Activated CD4-positive, alpha-beta T cell treated with anti-CD3 and anti-CD28 coated beads, Interleukin-2, amount 10 ng/mL, durations not matched to agents 24 days and 14 days (primary cell): Measurements from ENCODE around the gene DBT. TPM values are rescaled to one million over a fixed set of nuclear protein-coding genes. Genes with fewer than 3 reads are reported as not detected.
"Not testable (repeated sequence)": the region's sequence is repeated elsewhere in the genome, so short reads cannot be mapped to it uniquely, and the experiment has no call there.

Experiments
- DNase-seq: peaks from one replicate; pipeline ENCODE4 v3.0.0; 2022
- H3K27ac Mint-ChIP-seq: one replicate; pipeline ENCODE4 v1.8.0; 2022; ENCODE audit warnings: mild to moderate bottlenecking, mixed read lengths
- H3K27me3 Mint-ChIP-seq: one replicate; pipeline ENCODE4 v1.8.0; 2022; ENCODE audit warnings: mixed read lengths
- H3K36me3 Mint-ChIP-seq: one replicate; pipeline ENCODE4 v1.8.0; 2022; ENCODE audit warnings: low read depth, mild to moderate bottlenecking, mixed read lengths
- H3K4me1 Mint-ChIP-seq: one replicate; pipeline ENCODE4 v1.8.0; 2021; ENCODE audit warnings: mixed read lengths
- H3K4me3 Mint-ChIP-seq: one replicate; pipeline ENCODE4 v1.8.0; 2022; ENCODE audit warnings: mild to moderate bottlenecking, moderate library complexity, mixed read lengths
- H3K9me3 Mint-ChIP-seq: one replicate; pipeline ENCODE4 v1.8.0; 2021; ENCODE audit warnings: mixed read lengths
- intact Hi-C: fragments of 100-400 bp; cut with micrococcal nuclease; formaldehyde crosslinking; loops from one replicate; pipeline ENCODE4 v1.15.1; 2023
- total RNA-seq: library from RNA; stranded (reverse); gene quantifications from 2 replicates; pipeline ENCODE4 v1.2.3, GENCODE V29; 2022

The DBT gene
- total RNA-seq, 1 donor from 2014 or later, result 12.4 TPM

DNA sequence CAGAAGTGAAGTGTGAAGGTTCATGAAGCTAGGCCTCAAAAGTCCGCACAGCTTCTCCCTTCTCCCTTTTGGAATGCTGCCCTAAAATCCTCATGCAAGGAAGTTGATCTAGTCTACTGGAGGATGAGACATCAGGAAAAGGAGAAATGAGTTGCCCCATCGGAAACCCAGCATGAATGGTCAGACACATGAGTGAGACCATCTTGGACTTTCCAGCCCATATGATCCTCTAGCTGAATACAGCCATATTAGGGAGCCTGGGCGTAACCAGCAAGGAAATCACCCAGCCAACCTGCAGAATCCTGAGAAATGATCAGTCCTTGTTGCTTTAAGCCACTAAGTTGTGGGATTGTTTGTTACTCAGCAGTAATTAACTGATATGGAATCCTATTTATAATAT lies 12.5 kb downstream of the DBT start:
- Mint-ChIP-seq H3K9me3 (no peaks in the 10 kb centered on the region), H3K27ac (no peak overlapping the region), H3K27me3 (no peaks in the 10 kb centered on the region), H3K4me3 (no peak overlapping the region), H3K4me1 (peaks cover 3% of the 10 kb centered on the region), H3K36me3 (peaks cover 45% of the 10 kb centered on the region)
- no peak for DNase-seq
- intact Hi-C loops, result no loop called here

DNA sequence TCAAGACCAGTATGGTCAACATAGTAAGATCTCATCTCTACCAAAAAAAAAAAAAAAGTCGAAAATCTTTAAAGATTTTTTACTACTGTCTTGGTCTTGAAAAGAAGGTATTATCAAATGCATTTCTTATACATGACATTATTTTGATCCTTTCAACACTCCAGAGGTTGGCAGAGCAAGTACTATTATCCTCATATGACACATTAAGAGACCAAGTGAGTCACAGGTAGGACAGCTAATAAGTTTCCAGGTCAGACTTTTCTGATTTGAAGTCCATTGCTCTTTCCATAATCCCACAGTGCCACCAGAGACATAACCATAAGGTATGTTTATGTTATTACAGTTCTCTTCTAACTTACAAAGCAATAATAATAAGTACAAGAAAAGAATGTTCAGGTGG lies 15.2 kb downstream of the DBT start:
- H3K4me3 Mint-ChIP-seq, result no peak overlapping the region
- H3K9me3 Mint-ChIP-seq, result no peaks in the 10 kb centered on the region
- peaks cover 5% of the 10 kb centered on the region for H3K4me1 Mint-ChIP-seq
- no peak for DNase-seq
- H3K36me3 Mint-ChIP-seq, result peaks cover 52% of the 10 kb centered on the region
- no peaks in the 10 kb centered on the region for H3K27me3 Mint-ChIP-seq
- intact Hi-C loops, result no loop called here
- H3K27ac Mint-ChIP-seq, result no peak overlapping the region

DNA sequence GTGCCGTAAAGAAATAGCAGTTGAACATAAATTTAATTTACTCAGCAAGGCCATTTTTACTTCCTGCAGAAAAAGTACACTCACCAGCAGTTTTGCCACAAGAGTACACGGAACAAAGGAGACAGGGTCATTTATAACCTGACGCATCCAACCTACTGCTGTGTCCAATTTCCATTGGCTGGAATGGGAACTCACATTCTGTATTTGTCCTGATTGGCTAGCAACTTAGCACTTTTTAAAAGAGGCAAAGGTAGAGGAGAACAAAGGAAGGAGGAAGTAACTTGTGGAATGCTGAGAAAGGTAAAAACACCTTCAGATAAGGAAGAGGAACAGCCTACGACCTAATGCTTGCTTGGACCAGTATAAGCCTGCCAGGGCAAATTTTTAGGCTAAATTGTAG lies 16.1 kb downstream of the DBT start:
- H3K4me3 Mint-ChIP-seq, intact Hi-C loops: not testable (repeated sequence)

DNA sequence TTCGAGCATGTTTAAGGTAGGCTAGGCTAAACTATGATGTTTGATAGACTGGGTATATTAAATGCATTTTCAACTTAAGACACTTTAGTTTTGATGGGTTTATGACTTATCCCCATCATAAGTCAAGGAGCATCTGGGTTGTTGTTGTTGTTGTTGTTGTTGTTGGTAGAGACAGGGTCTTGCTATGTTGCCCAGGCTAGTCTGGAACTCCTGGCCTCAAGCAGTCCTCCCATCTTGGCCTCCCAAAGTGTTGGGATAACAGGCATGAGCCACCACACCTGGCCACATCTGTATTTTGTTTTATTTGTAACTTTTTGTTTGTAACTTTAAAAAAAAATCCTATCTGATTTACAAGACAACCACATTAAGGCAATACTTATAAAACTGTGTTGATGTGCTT lies 17.5 kb downstream of the DBT start:
- H3K4me1 Mint-ChIP-seq, result peaks cover 5% of the 10 kb centered on the region
- DNase-seq, result no peak
- intact Hi-C loops, result no loop called here
- no peaks in the 10 kb centered on the region for H3K9me3 Mint-ChIP-seq
- H3K36me3 Mint-ChIP-seq, result peaks cover 45% of the 10 kb centered on the region
- H3K27me3 Mint-ChIP-seq, result no peaks in the 10 kb centered on the region
- no peak overlapping the region for H3K4me3 Mint-ChIP-seq
- H3K27ac Mint-ChIP-seq, result no peak overlapping the region

More for the DNA sequence above, 16.1 kb downstream of the DBT start:
- H3K27ac Mint-ChIP-seq, H3K9me3 Mint-ChIP-seq, H3K27me3 Mint-ChIP-seq, DNase-seq, H3K4me1 Mint-ChIP-seq: not testable (repeated sequence)
- H3K36me3 Mint-ChIP-seq, result peaks cover 46% of the 10 kb centered on the region

DNA sequence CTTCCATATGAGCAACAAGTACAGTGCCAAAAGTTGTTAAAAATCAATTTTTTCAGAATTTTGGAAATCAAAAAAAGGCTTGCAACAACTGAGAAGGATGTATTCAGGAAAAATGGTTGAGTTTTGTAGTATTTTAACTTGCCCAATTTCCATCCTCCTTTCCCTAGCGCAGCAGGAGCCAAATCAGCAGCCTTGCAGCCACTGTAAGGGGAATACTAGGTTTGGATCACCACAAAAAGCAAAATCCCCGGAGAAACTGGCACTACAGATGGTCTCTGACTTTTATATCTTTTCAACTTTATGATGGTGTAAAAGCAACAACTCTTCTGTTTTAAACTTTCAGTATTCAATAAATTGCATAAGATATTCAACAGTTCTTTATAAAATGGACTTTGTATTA lies 17.9 kb downstream of the DBT start:
- intact Hi-C loops, result no loop called here
- no peaks in the 10 kb centered on the region for H3K27me3 Mint-ChIP-seq
- peaks cover 5% of the 10 kb centered on the region for H3K4me1 Mint-ChIP-seq
- H3K36me3 Mint-ChIP-seq, result peaks cover 42% of the 10 kb centered on the region
- no peak overlapping the region for H3K4me3 Mint-ChIP-seq
- H3K27ac Mint-ChIP-seq, result no peak overlapping the region
- H3K9me3 Mint-ChIP-seq, result no peaks in the 10 kb centered on the region
- DNase-seq, result no peak

DNA sequence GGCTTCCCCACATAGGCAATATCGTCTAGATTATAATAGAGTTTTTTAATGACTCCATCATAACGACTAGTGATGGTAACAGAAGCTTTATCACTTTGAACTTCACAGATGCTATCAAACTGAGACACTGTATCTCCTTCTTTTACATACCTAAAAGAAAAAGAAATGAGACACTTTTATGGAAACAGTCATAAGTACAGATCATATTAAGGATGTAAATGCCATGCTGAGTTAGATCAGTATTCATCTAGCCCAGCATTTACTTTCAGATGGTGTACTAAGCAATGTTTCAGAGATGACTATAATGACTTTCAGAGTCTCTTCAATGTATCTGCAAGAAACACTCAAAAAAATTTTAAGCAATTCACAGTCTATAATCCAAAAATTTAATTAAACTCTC lies 18.9 kb downstream of the DBT start:
- Mint-ChIP-seq H3K27ac (no peak overlapping the region), H3K4me3 (no peak overlapping the region), H3K27me3 (no peaks in the 10 kb centered on the region), H3K4me1 (peaks cover 5% of the 10 kb centered on the region), H3K9me3 (no peaks in the 10 kb centered on the region), H3K36me3 (peaks cover 37% of the 10 kb centered on the region)
- intact Hi-C loops, result no loop called here
- no peak for DNase-seq

DNA sequence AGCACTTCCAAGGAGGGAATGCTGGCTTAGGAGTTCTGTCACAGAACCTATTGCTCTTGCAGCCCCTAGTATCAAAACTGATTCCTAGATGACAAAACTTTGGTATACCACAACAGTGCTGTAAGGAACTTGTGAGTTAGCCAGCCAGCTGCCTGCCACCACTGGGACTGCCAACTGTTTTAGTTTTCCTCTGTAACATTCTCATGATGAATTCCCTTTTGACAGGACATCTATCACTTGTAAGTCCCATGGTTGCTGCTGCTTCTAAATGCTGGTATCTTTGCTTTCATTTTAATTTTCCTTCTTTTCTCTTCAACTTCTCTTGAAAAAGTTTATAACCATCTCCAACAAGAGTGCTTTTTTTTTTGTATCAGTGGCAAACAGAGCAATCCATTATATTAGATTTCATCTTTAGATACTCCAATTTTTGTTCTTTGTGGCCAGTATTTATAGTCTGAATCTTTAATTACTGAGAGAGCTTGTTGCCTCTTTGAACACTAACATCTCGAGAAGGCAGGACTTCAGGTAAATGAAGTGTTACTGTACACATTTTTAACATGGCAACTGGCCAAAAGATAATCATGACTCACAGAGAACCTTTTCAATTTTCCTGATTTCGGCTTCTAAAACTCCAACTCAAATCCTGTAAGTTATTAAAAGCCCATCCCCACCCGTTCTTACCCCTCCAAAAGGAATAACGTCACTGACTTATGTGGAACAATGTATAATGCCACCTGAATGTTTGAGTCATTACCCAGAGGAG lies 19.8 kb downstream of the DBT start:
- intact Hi-C loops, result no loop called here
- peaks cover 36% of the 10 kb centered on the region for H3K36me3 Mint-ChIP-seq
- no peak overlapping the region for H3K27ac Mint-ChIP-seq
- peaks cover 5% of the 10 kb centered on the region for H3K4me1 Mint-ChIP-seq
- no peaks in the 10 kb centered on the region for H3K9me3 Mint-ChIP-seq
- H3K27me3 Mint-ChIP-seq, result no peaks in the 10 kb centered on the region
- no peak overlapping the region for H3K4me3 Mint-ChIP-seq
- DNase-seq, result no peak

DNA sequence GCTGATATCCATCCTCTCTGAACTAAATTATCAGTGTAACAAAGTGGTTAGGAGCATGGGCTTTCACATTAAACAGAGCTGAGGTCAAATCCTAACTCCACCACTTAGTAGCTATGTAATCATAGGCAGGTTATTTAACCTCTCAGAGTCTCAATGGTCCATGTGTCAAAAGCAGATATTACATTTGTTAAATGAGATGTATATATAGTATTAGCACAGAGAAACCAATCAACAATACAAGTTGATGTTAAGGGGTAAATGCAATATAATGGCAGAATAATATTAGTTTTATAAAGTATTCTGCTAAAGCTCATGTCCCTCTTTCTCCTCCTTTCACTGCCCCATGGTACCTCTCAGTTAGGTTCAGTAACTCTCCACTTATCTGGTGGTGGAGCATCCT lies 27.2 kb downstream of the DBT start:
- intact Hi-C loops, result loop anchor here (2.0 kb wide), 1 partner anchor 24 kb away; no protein-coding TSS in a partner anchor
- Mint-ChIP-seq H3K9me3 (no peaks in the 10 kb centered on the region), H3K27ac (no peak overlapping the region), H3K4me1 (peaks cover 4% of the 10 kb centered on the region), H3K36me3 (peaks cover 26% of the 10 kb centered on the region), H3K27me3 (no peaks in the 10 kb centered on the region), H3K4me3 (no peak overlapping the region)
- no peak for DNase-seq

DNA sequence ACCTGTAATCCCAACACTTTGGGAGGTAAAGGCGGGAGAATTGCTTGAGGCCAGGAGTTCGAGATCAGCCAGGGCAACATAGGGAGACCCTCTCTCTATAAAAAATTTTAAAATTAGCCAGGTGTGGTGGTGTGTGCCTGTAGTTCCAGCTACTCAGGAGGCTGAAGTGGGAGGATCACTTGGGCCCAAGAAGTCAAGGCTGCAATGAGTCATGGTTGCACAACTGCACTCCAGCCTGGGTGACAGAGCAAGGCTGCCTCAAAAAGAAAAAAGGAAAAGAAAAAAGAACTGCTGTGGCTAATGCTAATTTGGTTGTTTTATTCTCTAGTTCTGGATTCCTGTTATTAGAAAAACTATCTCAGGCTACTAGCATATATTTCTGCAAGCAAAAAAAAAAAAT lies 29.8 kb downstream of the DBT start:
- H3K4me3 Mint-ChIP-seq, result no peak overlapping the region
- intact Hi-C loops, result no loop called here
- no peak overlapping the region for H3K27ac Mint-ChIP-seq
- peaks cover 26% of the 10 kb centered on the region for H3K36me3 Mint-ChIP-seq
- no peaks in the 10 kb centered on the region for H3K27me3 Mint-ChIP-seq
- H3K9me3 Mint-ChIP-seq, result no peaks in the 10 kb centered on the region
- DNase-seq, result no peak
- peaks cover 4% of the 10 kb centered on the region for H3K4me1 Mint-ChIP-seq

DNA sequence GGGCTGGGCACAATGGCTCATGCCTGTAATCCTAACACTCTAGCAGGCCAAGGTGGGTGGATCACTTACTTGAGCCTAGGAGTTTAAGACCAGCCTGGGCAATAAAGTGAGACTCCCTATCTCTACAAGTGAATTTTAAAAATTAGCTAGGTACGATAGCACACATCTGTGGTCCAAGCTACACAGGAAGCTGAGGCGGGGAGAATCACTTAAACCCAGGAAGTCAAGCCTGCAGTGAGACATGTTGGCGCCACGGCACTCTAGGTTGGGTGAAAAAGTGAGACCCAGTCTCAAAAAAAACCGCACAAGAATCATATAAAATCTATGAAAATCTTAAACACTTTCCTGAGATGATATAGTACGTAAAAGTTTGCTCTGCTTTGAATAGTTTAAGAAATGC lies 30.2 kb downstream of the DBT start:
- DNase-seq, result no peak
- H3K27ac Mint-ChIP-seq, result no peak overlapping the region
- intact Hi-C loops, result no loop called here
- peaks cover 26% of the 10 kb centered on the region for H3K36me3 Mint-ChIP-seq
- no peak overlapping the region for H3K4me3 Mint-ChIP-seq
- H3K27me3 Mint-ChIP-seq, result no peaks in the 10 kb centered on the region
- H3K4me1 Mint-ChIP-seq, result peaks cover 4% of the 10 kb centered on the region
- H3K9me3 Mint-ChIP-seq, result no peaks in the 10 kb centered on the region

DNA sequence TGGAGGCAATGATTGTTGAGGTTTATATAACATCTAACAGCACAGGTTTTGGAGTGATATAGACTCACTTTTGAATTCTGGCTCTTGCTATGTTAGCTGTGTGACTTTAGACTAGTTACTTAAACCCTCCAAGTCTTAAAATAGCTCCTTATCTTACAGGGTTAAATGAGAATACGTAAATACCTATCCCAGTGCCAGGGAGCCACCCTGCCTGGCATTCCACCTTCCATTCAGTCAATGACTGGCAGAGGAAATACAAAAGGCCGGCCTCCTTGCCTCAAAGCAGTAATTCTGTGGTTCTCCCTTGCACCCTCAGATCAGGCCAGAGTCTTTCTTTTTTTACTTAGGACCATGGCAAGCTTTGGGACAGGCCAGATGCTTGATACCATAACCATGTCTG lies 31.8 kb downstream of the DBT start:
- no peak overlapping the region for H3K27ac Mint-ChIP-seq
- intact Hi-C loops, result no loop called here

DNA sequence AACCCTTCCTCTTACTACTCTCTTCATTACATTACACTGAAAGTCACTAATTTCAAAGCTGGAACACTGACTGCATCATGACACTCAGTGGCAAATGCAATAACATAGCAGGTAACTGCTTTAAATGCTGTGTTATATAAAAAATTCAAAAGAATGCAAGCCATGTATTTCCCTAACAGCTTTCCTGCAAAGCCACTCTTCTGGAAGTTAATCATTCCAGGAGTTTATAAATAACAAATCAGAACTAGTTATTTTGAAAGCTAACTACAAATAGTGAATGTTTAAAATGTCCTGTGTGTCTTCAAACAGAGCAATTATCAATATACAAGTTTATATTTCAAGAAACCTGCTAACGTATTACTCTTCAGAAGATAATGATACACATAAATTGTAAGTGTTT lies 34.5 kb downstream of the DBT start:
- no peak for DNase-seq
- Mint-ChIP-seq H3K27me3 (no peaks in the 10 kb centered on the region), H3K9me3 (no peaks in the 10 kb centered on the region), H3K36me3 (peaks cover 30% of the 10 kb centered on the region), H3K4me3 (no peak overlapping the region), H3K27ac (no peak overlapping the region), H3K4me1 (peaks cover 4% of the 10 kb centered on the region)
- intact Hi-C loops, result no loop called here

More for the DNA sequence above, 31.8 kb downstream of the DBT start:
- Mint-ChIP-seq H3K27me3 (no peaks in the 10 kb centered on the region), H3K4me3 (no peak overlapping the region), H3K36me3 (peaks cover 30% of the 10 kb centered on the region), H3K4me1 (peaks cover 4% of the 10 kb centered on the region), H3K9me3 (no peaks in the 10 kb centered on the region)
- DNase-seq, result no peak

DNA sequence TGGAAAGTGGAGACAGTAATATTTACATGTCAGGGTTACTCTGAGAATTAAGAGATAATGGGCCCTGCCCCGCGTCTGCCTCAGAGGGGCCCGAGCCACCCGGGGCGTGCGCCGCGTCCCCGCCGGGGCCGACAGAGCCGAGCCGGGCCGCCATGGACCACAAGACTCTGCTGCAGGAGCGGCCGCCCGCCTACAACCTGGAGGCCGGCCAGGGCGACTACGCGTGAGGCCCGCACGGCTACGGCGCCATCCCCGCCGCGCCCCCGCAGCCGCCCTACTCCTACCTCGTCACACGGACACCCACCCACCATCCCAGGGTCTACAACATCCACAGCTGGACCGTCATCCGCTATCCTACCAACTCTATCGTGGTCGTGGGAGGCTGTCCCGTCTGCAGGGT lies 36.5 kb downstream of the DBT start:
- intact Hi-C loops, result no loop called here
- DNase-seq, result no peak
- Mint-ChIP-seq H3K4me1 (no peaks in the 10 kb centered on the region), H3K27ac (no peak overlapping the region), H3K4me3 (no peak overlapping the region), H3K9me3 (no peaks in the 10 kb centered on the region), H3K36me3 (peaks cover 23% of the 10 kb centered on the region), H3K27me3 (no peaks in the 10 kb centered on the region)

DNA sequence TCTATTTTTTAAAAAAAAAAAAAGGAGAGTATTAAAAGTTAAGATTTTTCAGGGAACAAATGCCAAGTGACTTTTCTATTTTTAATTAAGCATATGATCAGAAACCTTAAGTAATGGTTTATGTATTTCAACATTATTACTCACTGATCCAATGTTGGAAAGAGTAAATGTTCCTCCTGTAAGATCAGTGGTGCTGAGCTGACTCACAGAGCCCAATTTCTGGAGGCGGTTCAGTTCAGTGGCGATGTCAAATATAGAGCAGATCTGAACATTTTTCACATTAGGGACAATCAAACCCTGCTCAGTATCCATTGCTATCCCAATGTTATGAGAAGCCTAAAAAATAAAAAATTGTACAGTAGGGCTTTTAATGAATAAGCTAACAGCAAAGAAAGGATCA lies 43.3 kb downstream of the DBT start:
- intact Hi-C loops, result no loop called here
- peaks cover 2% of the 10 kb centered on the region for H3K4me1 Mint-ChIP-seq
- H3K9me3 Mint-ChIP-seq, result peaks cover 11% of the 10 kb centered on the region
- H3K4me3 Mint-ChIP-seq, result no peak overlapping the region
- no peak for DNase-seq
- peaks cover 54% of the 10 kb centered on the region for H3K36me3 Mint-ChIP-seq
- H3K27ac Mint-ChIP-seq, result no peak overlapping the region
- no peaks in the 10 kb centered on the region for H3K27me3 Mint-ChIP-seq

DNA sequence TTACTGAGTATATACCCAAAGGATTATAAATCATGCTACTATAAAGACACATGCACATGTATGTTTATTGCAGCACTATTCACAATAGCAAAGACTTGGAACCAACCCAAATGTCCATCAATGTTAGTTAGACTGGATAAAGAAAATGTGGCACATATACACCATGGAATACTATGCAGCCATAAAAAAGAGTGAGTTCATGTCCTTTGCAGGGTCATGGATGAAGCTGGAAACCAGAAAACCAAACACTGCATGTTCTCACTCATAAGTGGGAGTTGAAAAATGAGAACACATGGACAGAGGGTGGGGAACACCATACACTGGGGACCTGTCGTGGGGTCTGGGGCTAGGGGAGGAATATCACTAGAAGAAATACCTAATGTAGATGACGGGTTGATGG lies 44.0 kb downstream of the DBT start:
- Mint-ChIP-seq H3K36me3 (peaks cover 61% of the 10 kb centered on the region), H3K9me3 (peaks cover 11% of the 10 kb centered on the region)
- H3K27me3 Mint-ChIP-seq, DNase-seq, H3K4me3 Mint-ChIP-seq, H3K27ac Mint-ChIP-seq, intact Hi-C loops, H3K4me1 Mint-ChIP-seq: not testable (repeated sequence)
